Iris pigment epithelial cell (primary cell): ENCODE data around the gene PROZ.
"Not testable (repeated sequence)": the region's sequence is repeated elsewhere in the genome, so short reads cannot be mapped to it uniquely, and the experiment has no call there.

Source experiments
- DNase-seq: peaks from one replicate; pipeline ENCODE4 v3.0.0-alpha.2; 2011; ENCODE audit warnings: low read depth

The PROZ gene, protein sequence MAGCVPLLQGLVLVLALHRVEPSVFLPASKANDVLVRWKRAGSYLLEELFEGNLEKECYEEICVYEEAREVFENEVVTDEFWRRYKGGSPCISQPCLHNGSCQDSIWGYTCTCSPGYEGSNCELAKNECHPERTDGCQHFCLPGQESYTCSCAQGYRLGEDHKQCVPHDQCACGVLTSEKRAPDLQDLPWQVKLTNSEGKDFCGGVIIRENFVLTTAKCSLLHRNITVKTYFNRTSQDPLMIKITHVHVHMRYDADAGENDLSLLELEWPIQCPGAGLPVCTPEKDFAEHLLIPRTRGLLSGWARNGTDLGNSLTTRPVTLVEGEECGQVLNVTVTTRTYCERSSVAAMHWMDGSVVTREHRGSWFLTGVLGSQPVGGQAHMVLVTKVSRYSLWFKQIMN

GRCh38 chr13:113157929-113158747, at the start of gene PROZ:
PROZ (plus strand) TSS chr13:113158648; CDS start chr13:113158661, 13 bp downstream.
- no peak for DNase-seq

GRCh38 chr13:113109151-113110047, 49.0 kb upstream of the PROZ start:
- no peak for DNase-seq

- no peak for DNase-seq
Observed at GRCh38 chr13:113110048-113110851, 48.2 kb upstream of the PROZ start.

- no peak for DNase-seq
Observed at GRCh38 chr13:113110852-113111315, 47.6 kb upstream of the PROZ start.

DNA sequence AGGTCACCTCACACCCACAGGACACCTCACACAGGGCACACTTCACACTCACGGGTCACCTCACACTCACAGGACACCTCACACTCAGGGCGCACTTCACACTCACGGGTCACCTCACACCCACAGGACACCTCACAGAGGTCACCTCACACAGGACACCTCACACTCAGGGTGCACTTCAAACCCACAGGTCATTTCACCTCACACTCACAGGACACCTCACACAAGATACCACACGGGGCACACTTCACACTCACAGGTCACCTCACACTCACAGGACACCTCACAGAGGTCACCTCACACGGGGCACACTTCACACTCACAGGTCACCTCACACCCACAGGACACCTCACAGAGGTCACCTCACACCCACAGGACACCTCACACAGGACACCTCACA, 46.6 kb upstream of the PROZ start:
- not testable (repeated sequence) for DNase-seq

- not testable (repeated sequence) for DNase-seq
Observed at GRCh38 chr13:113112475-113112874, 46.0 kb upstream of the PROZ start.

DNA sequence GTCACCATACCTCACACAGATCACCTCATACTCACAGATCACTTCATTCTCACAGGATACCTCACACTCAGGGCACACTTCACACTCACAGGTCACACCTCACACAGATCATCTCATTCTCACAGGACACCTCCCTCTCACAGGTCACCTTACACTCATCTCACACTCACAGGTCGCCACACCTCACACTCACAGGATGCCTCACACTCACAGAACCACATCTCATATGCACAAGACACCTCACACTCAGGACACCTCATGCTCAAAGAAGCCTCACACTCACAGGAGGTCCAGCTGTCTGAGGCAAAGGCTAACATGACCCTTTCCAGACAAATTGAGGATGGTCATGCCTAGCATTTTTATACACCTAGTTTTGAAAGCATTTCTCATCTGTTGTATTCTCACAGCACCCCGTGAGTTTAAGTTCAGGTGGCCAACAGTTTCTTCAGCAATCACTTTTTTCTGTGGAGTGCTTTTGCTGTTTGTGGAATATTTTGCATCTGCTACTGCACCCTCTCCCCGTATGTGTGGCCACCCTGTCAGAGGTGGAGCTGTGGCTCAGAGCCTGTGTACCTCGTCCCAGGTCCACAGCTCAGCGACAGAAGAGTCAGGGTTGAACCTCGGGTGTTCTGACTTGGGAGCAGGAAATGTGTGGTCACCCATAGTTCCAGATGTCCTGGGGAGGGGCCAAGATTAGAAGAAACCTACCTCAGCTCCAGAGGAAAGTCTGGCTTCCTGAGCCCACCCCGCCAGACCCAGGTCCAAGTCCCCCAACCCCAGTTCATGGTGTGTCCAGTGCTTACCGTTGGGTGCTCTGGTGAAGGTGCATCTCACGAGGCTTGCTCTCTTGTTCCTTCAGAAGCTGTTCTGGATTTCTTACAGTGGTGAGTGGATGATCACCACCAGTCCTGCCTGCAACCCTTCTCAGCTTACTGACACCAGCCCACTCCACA, 45.3 kb upstream of the PROZ start:
- DNase-seq: no peak

GRCh38 chr13:113113846-113114271, 44.6 kb upstream of the PROZ start:
- no peak for DNase-seq

- no peak for DNase-seq
Observed at GRCh38 chr13:113114511-113115362, 43.7 kb upstream of the PROZ start.

GRCh38 chr13:113115363-113116205, 42.9 kb upstream of the PROZ start:
- no peak for DNase-seq

- no peak for DNase-seq
Observed at GRCh38 chr13:113116206-113116800, 42.1 kb upstream of the PROZ start.

DNA sequence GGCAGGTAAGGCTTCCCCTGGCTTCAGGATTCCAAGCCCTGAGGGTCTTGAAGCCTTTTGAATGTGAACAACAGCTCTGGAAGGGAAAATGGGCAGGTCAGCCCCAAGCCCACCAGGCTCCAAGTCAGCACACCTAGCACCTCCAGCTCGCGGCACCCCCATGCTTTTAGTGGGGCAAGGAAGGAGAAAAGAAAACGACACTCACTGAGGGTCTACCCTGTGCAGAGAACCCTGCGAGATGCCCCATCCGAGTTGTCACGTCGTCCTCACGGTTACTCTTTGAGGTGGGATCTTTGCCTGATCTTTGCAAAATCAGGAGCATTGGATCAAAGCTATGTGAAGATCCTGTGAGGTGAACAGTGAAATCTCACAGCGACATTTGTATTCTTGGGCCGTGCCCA, 41.6 kb upstream of the PROZ start:
- no peak for DNase-seq

GRCh38 chr13:113117335-113117872, 41.0 kb upstream of the PROZ start:
- DNase-seq: no peak

DNA sequence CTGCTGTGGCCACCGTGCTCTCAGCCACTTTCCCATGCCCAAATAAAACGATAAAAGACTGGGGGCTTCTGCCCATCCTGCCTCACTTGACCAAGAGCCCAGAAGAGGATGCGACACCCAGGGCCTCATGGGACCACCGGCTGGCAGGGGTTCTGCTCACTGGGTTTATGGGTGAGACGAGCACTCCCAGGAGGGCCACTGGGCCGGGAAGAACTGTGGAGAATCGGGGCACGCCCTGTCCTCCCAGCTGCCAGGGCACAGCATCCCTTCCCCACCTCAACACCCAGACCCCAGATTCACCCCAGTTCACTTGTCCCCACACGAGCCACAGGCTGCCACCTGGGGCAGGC, 40.6 kb upstream of the PROZ start:
- DNase-seq: no peak

DNA sequence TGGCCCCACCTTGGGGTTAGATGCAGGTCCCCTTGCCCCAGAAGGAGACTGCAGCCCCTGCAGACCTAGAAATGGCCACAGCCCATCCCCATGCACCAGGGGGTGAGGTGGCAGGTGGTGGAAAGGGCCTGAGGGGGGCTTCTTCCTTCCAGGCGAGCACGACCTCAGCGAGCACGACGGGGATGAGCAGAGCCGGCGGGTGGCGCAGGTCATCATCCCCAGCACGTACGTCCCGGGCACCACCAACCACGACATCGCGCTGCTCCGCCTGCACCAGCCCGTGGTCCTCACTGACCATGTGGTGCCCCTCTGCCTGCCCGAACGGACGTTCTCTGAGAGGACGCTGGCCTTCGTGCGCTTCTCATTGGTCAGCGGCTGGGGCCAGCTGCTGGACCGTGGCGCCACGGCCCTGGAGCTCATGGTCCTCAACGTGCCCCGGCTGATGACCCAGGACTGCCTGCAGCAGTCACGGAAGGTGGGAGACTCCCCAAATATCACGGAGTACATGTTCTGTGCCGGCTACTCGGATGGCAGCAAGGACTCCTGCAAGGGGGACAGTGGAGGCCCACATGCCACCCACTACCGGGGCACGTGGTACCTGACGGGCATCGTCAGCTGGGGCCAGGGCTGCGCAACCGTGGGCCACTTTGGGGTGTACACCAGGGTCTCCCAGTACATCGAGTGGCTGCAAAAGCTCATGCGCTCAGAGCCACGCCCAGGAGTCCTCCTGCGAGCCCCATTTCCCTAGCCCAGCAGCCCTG, 40.0 kb upstream of the PROZ start:
- DNase-seq: no peak

- DNase-seq: no peak
Observed at GRCh38 chr13:113119166-113119821, 39.2 kb upstream of the PROZ start.
